GM19397 (cell line): ENCODE measurements around the gene CHIT1.

Experiments
- ATAC-seq: cut with Tn5 transposase; IDR thresholded peaks from one replicate; pipeline ENCODE4 v1.9.1; 2021; ENCODE audit warnings: mild to moderate bottlenecking, moderate library complexity; ENCODE audit not compliant: unreplicated experiment

CHIT1 gene

DNA sequence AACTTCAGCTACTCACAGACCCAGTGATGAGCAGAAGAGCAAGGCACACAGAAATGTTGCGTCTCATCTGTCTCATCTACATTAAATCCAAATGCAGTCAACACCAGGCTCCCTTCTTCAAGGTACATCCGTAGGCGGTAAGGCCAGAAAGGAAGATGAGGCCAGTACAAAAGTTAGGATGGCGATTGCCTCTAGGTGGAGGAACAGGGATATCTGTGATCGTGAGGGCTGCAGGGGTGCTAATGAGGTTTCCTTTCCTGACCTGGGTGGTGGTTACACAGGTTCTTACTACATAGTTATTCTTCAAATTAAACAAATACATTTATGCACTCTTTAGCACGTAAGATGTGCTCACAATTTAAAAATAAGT, 52.5 kb downstream of the CHIT1 start:
- ATAC-seq: no peak

DNA sequence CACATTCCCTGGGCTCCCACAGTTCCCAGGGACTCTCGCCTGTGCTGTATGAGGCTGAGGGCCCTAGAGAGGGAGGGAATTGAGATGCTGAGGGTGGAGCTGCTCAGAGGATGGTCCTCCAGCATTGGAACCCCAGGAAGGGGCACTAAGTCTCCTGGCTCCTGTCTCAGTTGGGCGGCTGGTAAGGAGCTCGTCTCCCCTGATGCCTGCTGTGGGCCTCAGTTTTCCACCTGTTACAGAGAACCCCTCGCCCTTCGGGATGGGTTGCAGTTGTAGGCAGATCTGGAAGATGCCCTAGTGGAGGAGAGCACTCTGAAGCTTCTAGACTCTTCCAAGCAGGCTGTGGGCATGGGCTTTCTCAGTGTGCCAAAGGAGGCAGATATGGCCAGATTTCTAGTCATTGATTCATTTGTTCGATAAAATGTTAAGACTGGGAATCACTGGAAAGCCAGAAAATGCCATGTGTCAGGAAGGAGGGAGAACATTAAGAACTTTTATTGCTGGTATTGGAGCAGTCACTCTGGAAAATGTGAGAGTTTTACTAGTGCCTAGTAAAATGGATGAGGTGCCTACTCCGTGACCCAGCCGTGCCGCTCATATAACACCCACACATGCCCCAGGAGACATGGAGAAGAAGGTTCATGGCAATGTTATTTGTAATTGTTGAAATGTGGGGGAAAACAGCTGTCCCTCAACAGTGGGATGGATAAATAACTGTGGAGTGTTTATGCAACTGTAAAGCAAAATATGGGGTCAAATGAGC, 53.0 kb downstream of the CHIT1 start:
- ATAC-seq: no peak

DNA sequence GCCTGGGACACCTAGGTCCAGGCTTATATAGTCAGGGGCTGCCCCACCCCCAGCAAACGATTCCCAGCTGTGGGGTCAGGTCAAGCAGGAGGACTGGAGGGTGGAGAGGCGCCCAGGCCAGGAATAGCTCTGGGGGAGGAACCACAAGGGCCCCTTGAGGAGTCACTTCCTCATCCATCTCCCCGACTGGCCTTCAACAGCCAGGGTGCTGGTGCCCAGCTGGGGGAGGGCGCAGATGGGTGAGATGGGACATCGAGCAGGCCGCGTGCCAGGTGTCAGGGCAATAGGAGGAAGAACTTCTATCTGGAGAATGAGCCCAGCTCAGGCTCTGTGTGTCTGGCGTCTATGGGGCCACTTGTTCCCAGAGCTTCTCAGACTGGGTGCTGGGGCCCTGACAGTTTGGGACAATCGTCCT, 53.6 kb downstream of the CHIT1 start:
- no peak for ATAC-seq

DNA sequence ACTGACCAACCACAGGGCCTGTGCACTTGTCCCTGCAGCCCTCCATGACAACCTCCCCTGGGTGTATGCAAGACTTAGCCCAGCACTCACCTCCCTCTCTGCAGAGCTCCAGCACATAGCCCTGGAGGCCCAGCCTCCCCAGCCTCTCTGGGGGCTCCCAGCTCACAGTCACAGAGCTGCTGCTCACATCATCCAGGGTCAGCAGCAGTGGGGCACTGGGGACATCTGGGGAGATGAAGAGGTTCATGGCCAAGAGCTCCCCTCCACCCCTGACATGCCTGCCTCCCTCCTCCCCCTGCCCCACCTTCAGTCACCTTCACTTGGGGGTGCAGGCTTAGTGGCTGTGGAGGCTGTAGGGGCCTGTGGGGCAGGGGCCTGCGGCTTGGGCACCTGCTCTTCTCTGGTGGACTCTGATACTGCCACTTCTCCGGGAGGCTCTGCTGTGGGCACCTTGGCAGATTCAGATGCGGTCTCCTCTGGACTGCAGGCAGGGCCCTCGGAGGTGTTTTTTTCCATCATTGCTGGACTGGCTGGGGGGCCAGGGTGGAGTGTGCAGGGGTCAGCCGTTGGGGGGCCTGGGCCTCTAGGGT, 54.1 kb downstream of the CHIT1 start, which contains the start of gene MYBPH:
TSS of gene MYBPH (minus strand) at position 590 of the 590 bp plus-strand sequence. CDS start at position 519, 71 bp downstream.
- no peak for ATAC-seq

DNA sequence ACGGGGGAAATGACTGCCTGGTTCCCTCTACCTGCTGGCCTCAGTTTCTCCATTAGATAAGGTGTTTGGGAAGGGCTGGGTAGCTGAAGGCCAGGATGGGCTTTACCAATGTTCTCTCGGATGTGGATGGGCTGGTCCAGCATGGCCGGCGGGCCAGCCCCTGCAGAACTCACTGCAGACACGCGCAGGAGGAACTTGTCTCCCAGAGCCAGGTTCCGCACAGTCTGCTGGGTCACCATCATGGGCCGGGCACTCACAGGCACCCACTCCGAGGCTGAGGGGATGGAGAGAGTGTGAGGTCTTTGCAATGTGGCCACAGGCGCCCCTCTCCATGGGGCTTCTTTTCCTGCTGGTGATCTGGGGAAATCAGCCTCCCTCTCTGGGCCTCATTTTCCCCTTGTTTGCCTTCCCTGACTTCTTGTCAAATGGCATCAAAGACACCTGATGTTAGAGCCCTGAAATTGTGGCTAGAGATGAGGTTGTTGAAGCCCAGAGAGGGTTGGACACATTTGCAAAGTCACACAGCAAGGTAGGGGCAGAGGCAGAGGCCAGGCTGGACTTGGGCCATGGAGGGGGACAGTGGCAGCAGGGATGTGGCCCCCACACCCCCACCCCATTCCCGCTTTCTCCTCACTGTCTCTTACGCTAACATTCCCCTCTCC, 55.0 kb downstream of the CHIT1 start:
- no peak for ATAC-seq

DNA sequence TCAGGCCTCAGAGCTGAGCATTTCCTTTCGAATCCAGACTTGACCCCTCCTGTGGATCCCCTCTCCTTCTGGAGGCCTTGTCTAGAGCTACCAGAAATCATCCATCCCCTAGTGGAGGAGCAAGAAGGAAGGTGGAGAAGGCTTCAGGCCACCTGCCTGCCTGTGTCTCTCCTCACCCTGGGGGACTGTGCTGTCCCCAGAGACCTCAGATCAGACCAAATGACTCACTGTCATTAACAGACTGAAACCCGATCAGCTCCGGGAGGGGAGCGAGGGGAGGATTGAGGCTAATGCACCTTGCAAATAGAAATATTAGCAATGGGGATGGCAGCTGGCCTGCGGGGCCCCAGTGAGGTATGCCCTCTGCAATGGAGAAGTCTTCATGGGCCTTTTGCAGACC, 55.9 kb downstream of the CHIT1 start:
- ATAC-seq: peak; percentile 75

DNA sequence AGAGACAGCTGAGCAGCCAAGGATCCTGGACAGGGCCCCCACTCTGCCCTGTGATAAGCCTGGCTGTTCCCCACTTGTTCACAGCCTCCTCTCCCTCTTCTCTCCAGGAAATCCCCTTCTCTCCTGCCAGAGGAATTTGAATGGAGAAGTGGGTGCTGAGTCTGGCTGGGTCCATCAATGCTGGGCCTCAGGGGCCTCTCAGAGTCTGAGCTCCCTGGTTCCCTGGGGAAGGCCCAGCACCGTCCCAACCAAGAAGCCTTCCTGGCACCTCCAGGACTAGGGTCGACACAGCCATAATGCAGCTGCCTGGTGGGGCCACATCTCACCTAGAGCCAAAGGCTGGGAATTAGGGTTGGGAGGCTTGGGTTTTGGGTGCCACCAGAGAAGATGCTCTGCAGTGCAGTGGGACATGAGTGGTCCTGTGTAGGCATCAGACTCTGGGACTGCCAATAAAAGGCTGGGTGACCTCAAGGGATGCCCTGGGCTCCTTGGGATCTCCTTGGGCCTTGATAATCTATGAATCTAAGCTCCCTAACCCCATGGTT, 56.4 kb downstream of the CHIT1 start:
- no peak for ATAC-seq

DNA sequence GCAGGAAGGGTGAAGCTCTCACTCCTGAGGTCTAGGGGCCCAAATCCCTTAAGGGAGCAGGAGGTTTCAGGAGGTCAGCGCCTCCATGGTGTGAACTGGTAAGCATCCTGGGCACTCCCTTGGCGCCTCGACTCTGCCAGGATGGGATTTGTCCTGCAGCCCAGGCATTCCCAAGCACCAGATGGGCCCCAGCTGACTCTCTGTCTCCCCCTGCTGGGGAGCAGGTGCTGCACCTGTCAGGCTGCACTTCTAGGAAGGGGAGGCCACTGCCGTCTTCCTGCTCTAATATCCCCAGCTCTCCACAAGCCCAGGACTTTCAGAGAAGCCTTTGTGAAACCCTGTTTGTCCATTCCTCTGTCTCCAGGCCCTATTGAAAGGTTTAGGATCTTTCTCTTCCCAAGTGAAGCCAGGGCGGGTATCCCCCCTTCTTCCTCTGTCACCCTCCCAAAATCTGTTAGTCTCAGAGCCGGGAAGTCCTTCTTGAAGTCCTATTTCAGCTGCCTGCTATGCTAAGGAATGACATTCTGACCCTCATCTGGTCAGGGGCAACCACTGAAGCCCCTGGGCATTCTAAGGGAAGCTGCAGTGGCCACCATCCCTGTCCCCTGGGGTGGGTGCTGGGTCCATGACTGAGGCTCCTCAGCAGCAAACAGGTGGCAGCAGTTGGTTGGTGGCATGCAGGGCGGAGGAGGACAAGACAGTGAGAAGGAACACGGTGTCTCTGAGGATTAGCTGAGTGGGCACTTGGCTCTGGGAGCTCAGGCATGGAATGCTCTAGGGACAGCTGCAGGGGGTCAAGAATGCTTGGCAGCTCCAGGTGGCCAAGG, 57.1 kb downstream of the CHIT1 start:
- ATAC-seq: no peak

DNA sequence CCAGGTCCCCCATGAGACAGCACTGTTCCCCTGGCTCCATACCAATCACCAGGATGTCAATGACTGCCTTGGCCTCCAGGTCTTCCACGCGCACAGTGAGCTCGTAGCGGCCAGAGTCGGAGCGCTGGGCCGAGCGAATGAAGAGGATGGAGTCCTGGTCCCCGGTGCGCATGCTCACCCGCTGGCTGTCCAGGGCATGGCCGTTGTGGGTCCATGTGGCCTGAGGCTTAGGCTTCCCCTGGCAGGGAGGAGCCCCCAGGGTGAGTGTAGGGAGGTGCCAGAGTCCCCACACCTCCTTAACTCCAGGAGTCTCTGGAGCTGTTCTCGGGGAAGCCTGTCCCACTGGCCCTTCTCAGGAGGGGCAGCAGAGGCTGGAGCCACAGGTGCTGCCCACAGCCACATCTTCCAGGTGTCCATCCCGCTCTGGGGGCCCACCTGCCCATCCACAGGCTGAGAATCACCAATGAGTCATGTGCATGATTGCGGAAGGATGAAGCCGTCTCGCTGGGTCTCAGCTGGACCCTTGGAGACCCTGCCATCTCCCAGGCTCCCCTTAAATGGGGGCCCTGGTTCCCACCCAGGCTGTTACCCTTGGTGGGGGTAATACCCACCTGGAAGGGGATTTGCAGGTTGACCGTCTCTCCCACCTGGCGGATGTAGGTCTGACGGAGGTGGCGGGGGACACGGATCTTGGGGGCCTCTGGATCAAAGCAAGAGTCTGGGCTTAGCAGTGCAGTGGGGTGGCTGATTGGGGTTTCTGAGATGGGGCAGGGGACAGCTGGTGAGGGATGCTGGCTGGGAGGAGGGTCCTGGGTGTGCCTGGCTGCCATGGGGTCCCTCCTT, 57.9 kb downstream of the CHIT1 start:
- ATAC-seq: no peak

DNA sequence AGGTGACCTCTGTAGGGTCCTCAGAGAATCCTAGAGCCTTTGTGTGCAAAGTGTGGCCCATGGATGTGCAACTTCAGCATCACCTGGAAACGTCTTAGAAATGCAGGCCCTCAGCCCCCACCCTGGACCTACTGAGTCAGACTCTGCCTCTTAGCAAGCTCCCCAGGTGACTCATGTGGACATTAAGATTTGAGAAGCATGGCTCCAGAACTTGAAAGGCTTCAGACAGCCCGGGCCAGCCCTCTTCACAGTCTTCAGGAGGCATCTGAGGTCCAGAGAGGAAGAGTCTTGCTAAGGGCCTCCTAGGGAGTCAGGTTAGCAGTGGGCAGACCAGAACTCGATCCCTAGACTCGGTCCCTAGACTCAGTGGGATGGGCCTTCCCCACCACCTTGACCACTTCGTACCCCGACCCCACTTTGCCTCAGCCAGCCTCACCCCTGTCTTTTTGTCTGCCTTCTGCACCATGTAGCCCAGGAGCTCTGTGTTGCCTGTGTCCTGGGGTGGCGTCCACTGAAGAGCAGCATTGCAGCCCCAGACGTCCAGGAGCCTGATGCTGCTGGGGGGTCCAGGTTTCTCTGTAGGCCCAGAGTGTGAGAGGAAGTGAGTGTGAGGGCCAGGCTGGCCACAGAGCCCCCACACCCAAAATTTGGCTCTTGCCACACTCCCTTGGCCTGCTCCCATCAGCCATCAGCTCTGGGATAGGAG, 58.7 kb downstream of the CHIT1 start:
- no peak for ATAC-seq

DNA sequence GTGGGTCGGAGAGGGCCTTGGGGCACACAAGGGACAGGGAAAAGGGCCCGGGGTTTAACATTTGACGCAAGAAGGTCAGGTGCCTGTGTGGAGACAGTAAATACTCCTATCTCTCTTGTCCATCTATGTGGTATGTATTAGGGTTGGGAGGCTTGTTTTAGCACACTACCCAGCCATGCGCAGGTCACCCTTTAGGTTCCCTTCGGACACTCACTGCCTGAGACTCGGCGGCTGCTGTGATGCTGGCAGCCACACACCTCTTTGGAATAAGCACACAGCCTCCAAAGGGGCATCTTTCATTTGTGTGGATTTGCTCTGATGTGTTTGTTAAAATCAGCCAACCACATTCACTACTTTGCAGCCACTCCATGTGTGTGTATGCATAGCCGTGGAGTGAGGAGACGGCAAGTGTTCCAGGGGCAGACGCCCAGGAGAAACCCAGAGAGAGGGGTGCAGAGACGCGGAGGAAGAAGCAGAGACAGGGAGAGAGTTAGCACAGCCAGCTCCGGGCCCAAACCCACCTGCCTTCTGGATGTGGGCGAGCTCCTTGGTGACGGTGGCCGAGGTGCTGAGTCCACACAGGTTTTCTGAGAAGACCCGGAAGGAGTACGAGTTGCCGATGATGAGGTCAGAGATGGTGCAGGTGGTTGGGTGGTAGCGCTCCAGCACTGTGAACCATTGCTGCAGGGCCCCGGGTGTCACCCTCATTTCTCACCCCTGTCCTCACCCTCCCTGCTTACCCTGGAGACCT, 59.5 kb downstream of the CHIT1 start:
- no peak for ATAC-seq

DNA sequence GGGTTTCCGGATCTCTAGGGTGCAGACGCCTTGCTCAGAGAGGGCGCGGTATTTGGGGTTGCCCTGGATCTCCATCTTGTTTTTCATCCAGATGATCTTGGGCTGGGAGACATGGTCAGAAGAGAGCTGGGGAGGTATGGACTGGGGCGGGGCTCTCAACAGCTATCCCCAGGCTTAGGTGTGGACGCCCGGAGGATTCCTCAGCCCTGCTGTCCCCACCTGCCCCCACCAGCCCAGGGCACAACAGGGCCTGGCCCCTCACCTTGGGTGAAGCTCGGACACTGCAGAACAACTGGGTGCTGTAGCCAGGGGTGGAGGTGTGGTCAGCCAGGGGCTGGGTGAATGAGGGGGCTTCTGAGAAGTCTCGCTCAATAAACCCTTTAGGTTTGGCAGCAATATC, 60.5 kb downstream of the CHIT1 start:
- no peak for ATAC-seq

DNA sequence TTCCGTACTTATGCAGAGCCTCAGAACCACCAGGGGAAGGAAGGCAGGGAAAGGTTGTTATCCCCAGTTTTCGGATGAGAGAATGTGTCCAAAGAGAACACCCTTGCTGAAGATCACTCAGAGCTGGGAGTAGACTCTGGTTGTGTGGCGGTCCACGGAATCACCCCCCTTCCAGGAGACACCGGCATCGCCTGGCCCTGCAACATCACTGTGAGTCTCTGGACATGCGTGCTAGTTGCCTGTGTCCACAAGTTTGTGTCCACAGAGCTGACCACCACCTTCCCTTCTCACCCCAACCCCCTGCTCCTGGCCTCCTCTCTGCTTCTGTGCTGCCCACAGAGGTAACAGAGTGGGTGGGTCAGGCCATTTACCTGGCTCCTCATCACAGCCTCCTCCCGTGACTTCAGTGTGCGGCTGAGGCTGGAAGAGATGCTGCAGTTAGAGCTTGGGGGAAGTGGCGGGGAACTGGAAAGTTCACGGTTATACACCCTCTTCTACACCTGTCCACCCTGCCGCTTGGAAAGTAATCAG, 61.2 kb downstream of the CHIT1 start:
- ATAC-seq: no peak

DNA sequence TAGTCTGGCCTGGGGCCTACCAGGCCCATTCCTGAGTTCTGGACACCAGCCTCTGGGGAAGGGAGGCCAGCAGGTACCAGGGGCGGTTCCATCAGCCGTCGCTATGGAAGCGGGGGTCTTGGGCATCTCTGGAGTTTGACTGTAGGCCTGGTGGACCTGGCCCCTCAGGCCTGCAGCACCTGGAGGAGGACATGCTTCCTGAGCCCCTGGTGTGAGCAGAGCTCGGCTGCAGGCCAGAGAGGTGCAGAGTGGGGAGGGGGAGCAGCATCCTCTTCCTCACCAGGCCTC, 61.6 kb downstream of the CHIT1 start:
- ATAC-seq: no peak

DNA sequence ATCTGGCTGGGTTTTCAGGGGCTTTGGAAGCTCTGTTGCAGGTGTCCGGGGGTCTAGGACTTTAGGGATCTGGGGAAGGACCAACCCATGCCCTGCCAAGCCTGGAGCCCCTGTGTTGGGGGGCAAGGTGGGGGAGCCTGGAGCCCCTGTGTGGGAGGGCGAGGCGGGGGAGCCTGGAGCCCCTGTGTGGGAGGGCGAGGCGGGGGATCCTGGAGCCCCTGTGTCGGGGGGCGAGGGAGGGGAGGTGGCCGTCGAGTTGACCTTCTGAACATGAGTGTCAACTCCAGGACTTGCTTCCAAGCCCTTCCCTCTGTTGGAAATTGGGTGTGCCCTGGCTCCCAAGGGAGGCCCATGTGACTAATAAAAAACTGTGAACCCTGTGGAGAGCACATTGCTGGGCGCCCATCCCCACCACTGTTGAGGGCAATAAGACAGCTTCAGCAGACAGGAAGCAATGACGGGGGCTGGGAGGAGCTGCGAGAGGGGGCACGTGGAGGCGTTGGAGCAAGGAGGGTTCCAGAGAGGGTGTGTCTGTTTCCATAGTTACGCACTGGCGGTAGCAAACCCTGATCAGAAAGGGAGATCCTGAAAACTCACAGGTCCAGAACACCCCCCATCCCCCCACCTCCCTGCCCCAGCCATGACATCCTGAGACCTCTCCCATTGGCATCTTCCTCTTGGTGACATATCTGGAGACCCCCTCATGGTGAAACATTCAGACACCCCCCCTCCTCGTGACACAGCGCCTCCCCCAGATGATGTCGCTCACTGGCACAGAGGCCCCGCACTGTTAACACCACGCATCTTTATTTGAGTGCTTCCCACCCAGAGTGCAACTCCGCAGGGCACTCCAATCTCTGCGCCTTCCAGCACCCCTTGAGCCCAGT, 62.2 kb downstream of the CHIT1 start:
- no peak for ATAC-seq

DNA sequence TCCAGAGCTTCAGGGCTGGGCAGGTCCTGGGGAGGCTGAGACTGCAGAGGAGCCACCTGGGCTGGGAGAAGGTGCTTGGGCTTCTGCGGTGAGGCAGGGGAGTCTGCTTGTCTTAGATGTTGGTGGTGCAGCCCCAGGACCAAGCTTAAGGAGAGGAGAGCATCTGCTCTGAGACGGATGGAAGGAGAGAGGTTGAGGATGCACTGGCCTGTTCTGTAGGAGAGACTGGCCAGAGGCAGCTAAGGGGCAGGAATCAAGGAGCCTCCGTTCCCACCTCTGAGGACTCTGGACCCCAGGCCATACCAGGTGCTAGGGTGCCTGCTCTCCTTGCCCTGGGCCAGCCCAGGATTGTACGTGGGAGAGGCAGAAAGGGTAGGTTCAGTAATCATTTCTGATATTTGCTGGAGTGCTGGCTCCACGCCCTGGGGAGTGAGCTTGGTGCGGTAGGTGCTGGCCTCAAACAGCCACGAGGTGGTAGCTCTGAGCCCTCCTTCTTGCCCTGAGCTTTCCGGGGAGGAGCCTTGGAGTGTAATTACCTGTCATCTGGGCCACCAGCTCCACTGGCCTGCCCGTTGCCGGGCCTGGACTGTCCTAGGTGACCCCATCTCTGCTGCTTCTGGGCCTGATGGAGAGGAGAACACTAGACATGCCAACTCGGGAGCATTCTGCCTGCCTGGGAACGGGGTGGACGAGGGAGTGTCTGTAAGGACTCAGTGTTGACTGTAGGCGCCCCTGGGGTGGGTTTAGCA, 63.1 kb downstream of the CHIT1 start:
- no peak for ATAC-seq
